Ascending aorta (tissue), 2 donors: ENCODE data around the gene FSCN2. TPM values are rescaled to one million over a fixed set of nuclear protein-coding genes. Genes with fewer than 3 reads are reported as not detected.

Experiments
- DNase-seq, 2 donors: peaks; one replicate each; pipeline ENCODE4 v3.0.0-alpha.2; 2019; ENCODE audit warnings: low spot score in 2 of 2
- H3K27ac ChIP-seq, 2 donors: fragments of 200-600 bp; sonication (generic); one replicate each; pipeline ENCODE4 v1.5.1; 2016 to 2017; ENCODE audit warnings: mild to moderate bottlenecking in 1 of 2
- H3K27me3 ChIP-seq: fragments of 200-600 bp; sonication (generic); one replicate; pipeline ENCODE4 v1.5.1; 2017
- H3K36me3 ChIP-seq, 2 donors: fragments of 200-600 bp; sonication (generic); one replicate each; pipeline ENCODE4 v1.5.1; 2016
- H3K4me1 ChIP-seq, 2 donors: fragments of 200-600 bp; sonication (generic); one replicate each; pipeline ENCODE4 v1.5.1; 2016 to 2017; ENCODE audit warnings: mild to moderate bottlenecking in 1 of 2
- H3K4me3 ChIP-seq, 2 donors: fragments of 200-600 bp; sonication (generic); one replicate each; pipeline ENCODE4 v1.5.1; 2016 to 2017; ENCODE audit warnings: mild to moderate bottlenecking in 1 of 2
- H3K9me3 ChIP-seq, 2 donors: fragments of 200-600 bp; sonication (generic); one replicate each; pipeline ENCODE4 v1.5.1; 2016
- intact Hi-C: fragments of 100-400 bp; cut with DNase I; formaldehyde crosslinking; loops from one replicate; pipeline ENCODE4 v1.15.1; 2023
- total RNA-seq: library from RNA; depleted of rRNA; stranded (reverse); fragments of >200 nt; gene quantifications from one replicate; pipeline ENCODE4 v1.1.0, GENCODE V29; 2016
- TF ChIP-seq, protein P1 (sequence below), 3 experiments: fragments of 200-600 bp in 2 of 3; fragments of 450-650 bp in 1 of 3; sonication (generic) in 2 of 3; IDR thresholded peaks; one replicate each; pipeline ENCODE4 v1.5.1; 2016 to 2019; ENCODE audit warnings: antibody characterized with exemption in 3 of 3, mild to moderate bottlenecking in 1 of 3, moderate library complexity in 1 of 3

Gene FSCN2
- total RNA-seq, 1 donor from 2014 or later: not detected

DNA sequence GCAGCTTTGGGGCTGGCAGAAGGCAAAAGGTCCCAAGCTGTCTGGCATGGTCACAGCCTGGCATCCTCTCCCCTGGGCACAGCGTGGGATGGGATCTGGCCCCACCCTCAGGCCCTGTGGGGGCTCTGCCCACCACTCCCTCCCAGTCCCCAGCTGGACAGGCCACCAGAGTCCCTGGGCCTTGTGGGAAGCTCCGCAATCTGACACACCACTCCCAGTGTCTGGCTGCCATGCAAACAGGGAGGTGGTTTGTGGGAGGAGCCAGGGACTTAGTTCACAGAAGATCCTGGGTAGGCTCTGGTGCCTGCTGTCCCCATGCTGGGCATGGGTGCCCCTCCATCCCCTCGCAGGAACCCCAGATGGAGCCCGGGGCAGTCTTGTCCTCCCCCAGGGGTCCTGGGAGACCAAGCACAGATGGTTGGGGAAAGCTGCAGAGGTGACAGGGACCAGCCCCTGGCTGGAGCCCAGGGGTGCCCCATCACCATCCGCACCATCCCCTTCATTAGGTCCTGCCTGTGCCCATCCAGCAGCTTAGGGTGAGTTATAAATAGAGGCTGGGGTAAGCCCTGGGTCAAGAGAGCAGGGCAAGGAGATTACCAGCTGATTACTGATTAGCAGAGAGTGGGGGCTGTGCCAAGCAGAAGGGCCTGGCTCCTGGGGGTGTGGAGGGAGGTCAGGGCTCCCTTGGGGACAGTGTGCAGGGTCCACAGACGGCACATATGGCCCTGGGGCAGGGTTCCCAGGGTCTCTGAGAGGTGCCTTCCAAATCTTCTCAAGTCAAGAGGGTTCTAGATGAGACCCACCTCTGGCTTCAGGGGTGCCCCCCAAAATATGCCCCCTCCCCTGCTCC lies 6.2 kb downstream of the FSCN2 start:
- Histone ChIP-seq H3K4me1 (no peaks in the 10 kb centered on the region), H3K36me3 (peaks cover 2 to 17% of the 10 kb centered on the region in 2 donors), H3K27ac (no peak overlapping the region), H3K9me3 (no peaks in the 10 kb centered on the region), H3K27me3 (no peaks in the 10 kb centered on the region), H3K4me3 (no peak overlapping the region)
- intact Hi-C loops: no loop called here
- TF ChIP-seq, protein P1, sequence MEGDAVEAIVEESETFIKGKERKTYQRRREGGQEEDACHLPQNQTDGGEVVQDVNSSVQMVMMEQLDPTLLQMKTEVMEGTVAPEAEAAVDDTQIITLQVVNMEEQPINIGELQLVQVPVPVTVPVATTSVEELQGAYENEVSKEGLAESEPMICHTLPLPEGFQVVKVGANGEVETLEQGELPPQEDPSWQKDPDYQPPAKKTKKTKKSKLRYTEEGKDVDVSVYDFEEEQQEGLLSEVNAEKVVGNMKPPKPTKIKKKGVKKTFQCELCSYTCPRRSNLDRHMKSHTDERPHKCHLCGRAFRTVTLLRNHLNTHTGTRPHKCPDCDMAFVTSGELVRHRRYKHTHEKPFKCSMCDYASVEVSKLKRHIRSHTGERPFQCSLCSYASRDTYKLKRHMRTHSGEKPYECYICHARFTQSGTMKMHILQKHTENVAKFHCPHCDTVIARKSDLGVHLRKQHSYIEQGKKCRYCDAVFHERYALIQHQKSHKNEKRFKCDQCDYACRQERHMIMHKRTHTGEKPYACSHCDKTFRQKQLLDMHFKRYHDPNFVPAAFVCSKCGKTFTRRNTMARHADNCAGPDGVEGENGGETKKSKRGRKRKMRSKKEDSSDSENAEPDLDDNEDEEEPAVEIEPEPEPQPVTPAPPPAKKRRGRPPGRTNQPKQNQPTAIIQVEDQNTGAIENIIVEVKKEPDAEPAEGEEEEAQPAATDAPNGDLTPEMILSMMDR (IDR thresholded peaks at IDR 0.05): no peak
- DNase-seq: no peak

DNA sequence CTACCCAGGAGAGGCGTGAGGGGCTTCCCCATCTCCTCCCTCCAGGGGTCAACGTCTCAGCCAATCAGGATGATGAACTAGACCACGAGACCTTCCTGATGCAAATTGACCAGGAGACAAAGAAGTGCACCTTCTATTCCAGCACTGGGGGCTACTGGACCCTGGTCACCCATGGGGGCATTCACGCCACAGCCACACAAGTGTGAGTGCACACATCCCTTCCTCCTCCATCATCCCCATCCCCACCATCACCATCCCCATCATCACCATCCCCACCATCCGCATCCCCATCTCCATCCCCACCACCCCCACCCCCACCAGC lies 6.8 kb downstream of the FSCN2 start:
- H3K27me3 ChIP-seq: no peaks in the 10 kb centered on the region
- no peak overlapping the region for H3K4me3 ChIP-seq
- intact Hi-C loops: no loop called here
- no peaks in the 10 kb centered on the region for H3K9me3 ChIP-seq
- peaks cover 2 to 20% of the 10 kb centered on the region in 2 donors for H3K36me3 ChIP-seq
- H3K4me1 ChIP-seq: no peaks in the 10 kb centered on the region
- TF ChIP-seq, protein P1 (IDR thresholded peaks at IDR 0.05): no peak
- DNase-seq: no peak
- no peak overlapping the region for H3K27ac ChIP-seq

DNA sequence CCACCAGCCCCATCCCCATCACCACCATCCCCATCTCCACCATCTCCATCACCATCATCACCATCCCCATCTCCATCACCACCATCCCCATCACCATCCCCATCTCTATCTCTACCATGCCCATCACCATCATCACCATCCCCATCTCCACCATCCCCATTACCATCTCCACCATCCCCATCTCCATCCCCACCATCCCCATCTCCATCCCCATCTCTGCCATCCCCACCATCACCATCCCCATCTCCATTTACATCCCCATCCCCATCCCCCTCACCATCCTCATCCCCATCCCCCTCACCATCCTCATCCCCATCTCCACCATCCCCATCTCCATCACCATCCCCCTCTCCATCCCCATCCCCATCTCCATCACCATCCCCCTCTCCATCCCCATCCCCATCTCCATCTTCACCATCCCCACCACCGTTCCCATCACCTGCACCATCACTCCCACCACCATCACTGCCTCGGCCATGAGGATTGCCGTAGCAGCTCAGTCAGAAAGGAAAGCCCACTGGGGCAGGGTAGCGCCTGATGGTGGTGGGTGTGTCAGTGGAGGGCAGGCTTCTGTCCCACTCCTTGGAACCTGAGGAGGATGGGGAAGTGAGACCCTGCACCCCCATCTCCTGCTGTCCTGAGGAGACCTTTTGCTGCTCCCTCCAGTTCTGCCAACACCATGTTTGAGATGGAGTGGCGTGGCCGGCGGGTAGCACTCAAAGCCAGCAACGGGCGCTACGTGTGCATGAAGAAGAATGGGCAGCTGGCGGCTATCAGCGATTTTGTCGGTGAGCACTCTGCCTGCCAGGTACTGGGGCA lies 7.5 kb downstream of the FSCN2 start:
- no peaks in the 10 kb centered on the region for H3K9me3 ChIP-seq
- no peak for DNase-seq
- H3K4me1 ChIP-seq: no peaks in the 10 kb centered on the region
- intact Hi-C loops: no loop called here
- no peak overlapping the region for H3K27ac ChIP-seq
- no peaks in the 10 kb centered on the region for H3K27me3 ChIP-seq
- H3K4me3 ChIP-seq: no peak overlapping the region
- TF ChIP-seq, protein P1 (IDR thresholded peaks at IDR 0.05): no peak
- H3K36me3 ChIP-seq: peaks cover 2 to 28% of the 10 kb centered on the region in 2 donors

DNA sequence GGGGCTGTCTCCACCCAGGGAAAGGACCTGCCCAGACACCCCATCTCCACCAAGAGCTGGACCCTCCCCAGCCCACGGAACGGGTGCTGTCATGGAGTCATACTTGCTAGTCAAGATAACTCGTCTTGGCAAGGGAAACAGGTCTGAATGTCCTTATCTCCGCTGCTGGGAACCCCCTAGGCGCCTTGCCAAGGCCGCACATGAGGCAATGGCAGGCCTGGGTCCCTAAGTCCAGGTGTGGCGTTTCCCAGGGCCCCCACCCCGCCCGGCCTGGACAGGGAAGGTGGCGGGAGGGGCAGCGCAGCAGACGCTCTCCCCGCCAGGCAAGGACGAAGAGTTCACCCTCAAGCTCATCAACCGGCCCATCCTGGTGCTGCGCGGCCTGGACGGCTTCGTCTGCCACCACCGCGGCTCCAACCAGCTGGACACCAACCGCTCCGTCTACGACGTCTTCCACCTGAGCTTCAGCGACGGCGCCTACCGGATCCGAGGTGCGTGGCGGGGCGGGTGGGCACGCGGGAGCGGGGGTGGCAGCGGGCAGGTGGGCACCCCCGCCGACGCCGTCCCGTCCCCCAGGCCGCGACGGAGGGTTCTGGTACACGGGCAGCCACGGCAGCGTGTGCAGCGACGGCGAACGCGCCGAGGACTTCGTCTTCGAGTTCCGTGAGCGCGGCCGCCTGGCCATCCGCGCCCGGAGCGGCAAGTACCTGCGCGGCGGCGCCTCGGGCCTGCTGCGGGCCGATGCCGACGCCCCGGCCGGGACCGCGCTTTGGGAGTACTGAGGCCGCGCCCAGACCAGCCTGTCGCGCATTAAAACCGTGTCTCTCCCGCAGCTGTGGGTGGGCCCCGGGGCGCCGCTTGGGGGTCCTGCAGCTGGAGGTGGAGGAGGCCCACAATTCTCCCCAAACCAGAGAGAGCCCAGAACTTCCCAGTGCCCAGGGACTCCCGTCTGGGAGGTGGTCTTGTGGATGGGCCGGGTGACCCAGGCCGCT lies 8.4 kb downstream of the FSCN2 start:
- no peak overlapping the region for H3K4me3 ChIP-seq
- TF ChIP-seq, protein P1 (IDR thresholded peaks at IDR 0.05): no peak
- H3K27ac ChIP-seq: no peak overlapping the region
- H3K4me1 ChIP-seq: no peaks in the 10 kb centered on the region
- DNase-seq: no peak
- intact Hi-C loops: no loop called here
- no peaks in the 10 kb centered on the region for H3K9me3 ChIP-seq
- H3K27me3 ChIP-seq: no peaks in the 10 kb centered on the region
- H3K36me3 ChIP-seq: peaks cover 2 to 37% of the 10 kb centered on the region in 2 donors

DNA sequence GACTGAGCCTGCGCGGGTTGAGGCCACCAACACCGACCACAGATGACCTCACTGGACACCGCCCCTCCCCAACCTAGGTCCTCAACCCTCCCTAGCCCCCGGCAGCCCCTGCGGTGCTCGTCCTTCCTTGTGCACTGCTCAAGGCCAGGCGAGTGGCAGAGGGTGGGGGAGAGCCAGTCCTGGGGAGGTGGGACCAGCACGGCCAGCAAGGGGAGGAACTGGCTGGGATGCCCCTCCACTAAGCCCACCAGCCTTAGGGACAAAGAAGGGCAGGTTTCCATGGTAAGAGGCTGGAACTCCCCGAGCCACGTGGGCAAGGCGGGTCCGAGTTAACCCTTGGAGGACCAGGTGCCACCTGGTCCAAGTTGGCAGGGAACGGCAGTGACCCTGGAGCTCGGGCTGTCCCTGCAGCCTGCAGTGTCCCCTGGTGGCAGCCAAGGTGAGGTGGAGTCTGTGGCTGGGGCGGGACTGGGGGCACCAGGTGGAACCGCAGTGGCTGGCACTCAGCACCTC lies 9.2 kb downstream of the FSCN2 start:
- peaks cover 2 to 41% of the 10 kb centered on the region in 2 donors for H3K36me3 ChIP-seq
- H3K4me1 ChIP-seq: no peaks in the 10 kb centered on the region
- H3K4me3 ChIP-seq: no peak overlapping the region
- H3K9me3 ChIP-seq: no peaks in the 10 kb centered on the region
- TF ChIP-seq, protein P1 (IDR thresholded peaks at IDR 0.05): peak; percentile 46 to 60 (median 58)
- H3K27me3 ChIP-seq: no peaks in the 10 kb centered on the region
- DNase-seq: no peak
- H3K27ac ChIP-seq: no peak overlapping the region
- intact Hi-C loops: no loop called here
